Embryonic facial prominence (tissue), 1 donor: ENCODE measurements around the gene SIRT6.
"Not testable (repeated sequence)": the region's sequence is repeated elsewhere in the genome, so short reads cannot be mapped to it uniquely, and the experiment has no call there.

Experiments used
- DNase-seq: peaks from one replicate; pipeline ENCODE4 v3.0.0-alpha.2; 2016; ENCODE audit errors: extremely low spot score

SIRT6 gene

GRCh38 chr19:4182084-4182810 lies at the start of gene SIRT6, which contains the start of gene ANKRD24:
Gene SIRT6, minus strand, starts transcription at chr19:4182563. Its CDS starts 24 bp downstream, at chr19:4182539.
Gene ANKRD24, plus strand, starts transcription at chr19:4182689. Its CDS starts 3,737 bp downstream, at chr19:4186426.
- peak; percentile 80 for DNase-seq

- not testable (repeated sequence) for DNase-seq
These were observed 49.8 kb upstream of the SIRT6 start for GRCh38 chr19:4232139-4232538.

- DNase-seq, result not testable (repeated sequence)
These were observed 49.2 kb upstream of the SIRT6 start for GRCh38 chr19:4231521-4231920.

- not testable (repeated sequence) for DNase-seq
These were observed 47.9 kb upstream of the SIRT6 start for GRCh38 chr19:4230237-4230636.

GRCh38 chr19:4229179-4229931 lies 47.0 kb upstream of the SIRT6 start, which contains the start of gene EBI3:
Gene EBI3, plus strand, starts transcription at chr19:4229523. Its CDS starts 28 bp downstream, at chr19:4229551.
- no peak for DNase-seq

- no peak for DNase-seq
These were observed 46.4 kb upstream of the SIRT6 start for GRCh38 chr19:4228765-4229178.

- no peak for DNase-seq
These were observed 45.4 kb upstream of the SIRT6 start for GRCh38 chr19:4227771-4228170.

GRCh38 chr19:4225885-4226284 lies 43.5 kb upstream of the SIRT6 start:
- DNase-seq, result no peak

GRCh38 chr19:4224470-4224869 lies 42.1 kb upstream of the SIRT6 start:
- DNase-seq, result no peak

- DNase-seq, result no peak
These were observed 37.8 kb upstream of the SIRT6 start for GRCh38 chr19:4220188-4220587.

- DNase-seq, result not testable (repeated sequence)
These were observed 36.2 kb upstream of the SIRT6 start for GRCh38 chr19:4218523-4218922.

GRCh38 chr19:4217429-4218264 lies 35.3 kb upstream of the SIRT6 start:
- no peak for DNase-seq

- DNase-seq, result no peak
These were observed 34.5 kb upstream of the SIRT6 start for GRCh38 chr19:4216846-4217245.

- DNase-seq, result no peak
These were observed 33.4 kb upstream of the SIRT6 start for GRCh38 chr19:4215807-4216206.

- no peak for DNase-seq
These were observed 30.8 kb upstream of the SIRT6 start for GRCh38 chr19:4213116-4213515.

GRCh38 chr19:4210166-4210731 lies 27.9 kb upstream of the SIRT6 start:
- DNase-seq, result no peak

GRCh38 chr19:4208385-4209094 lies 26.2 kb upstream of the SIRT6 start:
- no peak for DNase-seq

GRCh38 chr19:4206818-4207484 lies 24.6 kb upstream of the SIRT6 start:
- DNase-seq, result no peak

- DNase-seq, result no peak
These were observed 19.4 kb upstream of the SIRT6 start for GRCh38 chr19:4201798-4202197.

- DNase-seq, result no peak
These were observed 18.7 kb upstream of the SIRT6 start for GRCh38 chr19:4200940-4201542.
